GM21390 (cell line): ENCODE measurements around the gene CHST1.

Experiments
- ATAC-seq: cut with Tn5 transposase; IDR thresholded peaks from one replicate; pipeline ENCODE4 v1.9.1; 2021; ENCODE audit not compliant: unreplicated experiment

The CHST1 gene

DNA sequence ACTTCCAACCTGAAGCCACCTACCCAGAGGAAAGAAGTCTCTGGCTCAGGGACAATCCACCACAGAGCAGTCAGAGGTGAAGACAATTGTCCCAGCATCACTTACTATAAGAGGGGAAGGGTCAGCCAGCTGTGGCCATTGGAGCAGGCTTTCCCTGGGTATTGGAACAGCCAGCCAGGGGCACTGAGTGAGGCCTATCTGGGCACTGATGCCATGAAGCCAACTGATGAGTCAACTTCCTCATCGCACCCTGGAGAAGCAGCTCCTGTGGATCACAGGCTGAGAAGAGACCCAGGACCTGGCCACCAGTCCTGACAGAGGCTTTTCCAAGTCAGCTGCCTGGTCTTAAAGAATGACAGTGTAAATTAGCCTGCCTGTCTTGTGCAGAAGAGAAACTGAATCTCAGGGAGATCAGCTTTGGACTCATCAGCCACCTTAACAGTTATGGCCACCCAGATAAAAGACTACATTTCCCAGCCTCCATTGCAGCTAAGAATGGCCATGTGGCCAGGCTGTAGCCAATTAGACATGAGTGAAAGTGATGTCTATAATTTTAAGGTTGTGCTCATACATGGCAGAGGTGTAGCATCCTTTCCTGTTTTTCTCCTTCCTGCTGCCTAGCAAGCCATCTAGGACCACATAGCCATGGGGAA is 19.0 kb downstream of the CHST1 start:
- peak; percentile 63 for ATAC-seq

DNA sequence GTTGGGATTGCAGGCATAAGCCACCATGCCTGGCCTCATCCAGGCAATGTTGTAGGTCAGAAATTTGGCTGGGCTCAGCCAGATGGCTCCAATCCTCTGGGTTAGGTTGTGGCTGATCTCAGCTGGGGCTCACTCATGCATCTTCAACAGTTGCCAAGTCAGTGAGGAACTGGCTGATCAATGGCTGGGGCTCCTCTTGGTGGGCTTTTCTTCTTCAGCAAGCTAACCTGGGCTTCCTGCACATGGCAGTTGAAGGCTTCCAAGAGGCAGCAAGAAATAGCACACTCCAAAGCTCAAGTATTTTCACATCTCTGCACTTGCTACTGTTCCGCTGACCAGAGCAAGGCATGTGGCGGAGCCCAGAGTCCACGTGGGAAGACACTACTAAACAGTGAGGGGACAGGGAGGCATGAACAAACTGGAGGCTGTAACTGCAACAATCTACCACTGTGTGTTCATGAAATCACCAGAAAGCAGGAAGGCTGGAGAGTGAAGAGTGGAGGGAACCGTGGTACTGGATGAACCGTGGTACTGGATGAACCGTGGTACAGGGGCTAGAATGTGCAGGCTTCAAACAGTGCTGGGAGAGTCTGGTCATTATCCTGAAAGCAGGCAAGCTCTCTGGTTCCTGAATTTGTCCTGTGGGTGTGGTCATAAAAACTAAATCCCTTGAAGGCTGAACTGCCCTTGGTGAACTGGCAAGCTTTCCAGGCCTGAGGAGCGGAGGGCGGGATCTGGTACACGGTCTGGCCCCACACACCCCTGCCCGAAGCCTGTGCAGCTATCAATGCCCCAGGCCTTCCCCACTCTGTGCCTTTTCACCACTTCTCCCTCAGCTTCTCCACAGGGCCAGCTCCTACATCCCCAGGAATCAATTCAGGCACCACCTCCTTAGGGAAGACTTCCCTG is 20.2 kb downstream of the CHST1 start:
- ATAC-seq = no peak

DNA sequence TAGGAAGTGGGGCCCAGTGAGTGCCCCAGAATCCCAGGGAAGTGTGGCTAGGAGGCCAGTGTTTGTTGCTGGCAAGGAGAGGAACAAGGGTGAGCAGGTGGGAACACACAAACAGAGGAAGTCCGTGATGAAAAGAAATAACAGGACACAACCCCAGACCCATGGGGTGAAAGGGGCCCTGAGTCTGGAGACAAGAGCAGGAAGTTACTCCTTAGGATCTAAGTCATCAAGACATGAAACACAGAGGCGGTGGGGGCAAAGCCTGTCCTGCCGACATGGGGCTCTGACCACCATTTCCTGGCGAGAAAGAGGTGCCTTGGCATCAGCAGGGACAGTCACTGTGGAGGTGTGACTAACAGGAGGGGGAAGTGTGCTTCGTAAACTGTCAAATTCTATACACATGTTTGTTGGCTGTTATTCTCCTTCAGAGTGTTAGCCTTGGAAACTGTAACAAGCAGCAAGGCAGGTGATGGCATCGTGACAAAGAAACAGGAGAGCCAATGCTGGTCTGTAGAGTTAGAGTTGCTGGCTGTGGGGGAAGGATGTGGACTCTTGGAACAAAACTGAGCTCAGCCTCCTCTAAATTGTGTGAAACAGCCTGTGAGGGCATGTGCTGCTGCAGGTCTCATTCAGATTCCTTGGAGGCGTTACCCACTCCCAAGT is 21.7 kb downstream of the CHST1 start:
- ATAC-seq = no peak

DNA sequence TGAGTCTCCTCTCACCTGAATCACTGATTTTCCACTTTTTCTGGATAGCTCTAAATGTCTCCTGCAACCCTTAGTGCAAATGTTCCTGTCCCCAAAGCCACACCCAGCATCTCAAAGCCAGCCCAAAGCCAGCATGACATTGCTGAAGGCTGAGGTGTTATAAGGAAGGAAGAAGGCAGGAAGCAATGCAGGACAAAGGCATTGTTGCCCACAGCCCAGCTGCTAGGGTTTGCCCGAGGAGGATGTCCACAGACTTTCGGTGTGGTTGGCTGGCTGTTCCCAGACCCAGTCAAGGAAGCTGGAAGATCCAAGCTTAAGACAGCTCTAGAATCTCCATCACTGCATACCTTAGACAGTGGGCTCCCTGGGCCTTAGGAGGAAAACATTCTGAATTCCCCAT is 23.5 kb downstream of the CHST1 start:
- ATAC-seq = no peak

DNA sequence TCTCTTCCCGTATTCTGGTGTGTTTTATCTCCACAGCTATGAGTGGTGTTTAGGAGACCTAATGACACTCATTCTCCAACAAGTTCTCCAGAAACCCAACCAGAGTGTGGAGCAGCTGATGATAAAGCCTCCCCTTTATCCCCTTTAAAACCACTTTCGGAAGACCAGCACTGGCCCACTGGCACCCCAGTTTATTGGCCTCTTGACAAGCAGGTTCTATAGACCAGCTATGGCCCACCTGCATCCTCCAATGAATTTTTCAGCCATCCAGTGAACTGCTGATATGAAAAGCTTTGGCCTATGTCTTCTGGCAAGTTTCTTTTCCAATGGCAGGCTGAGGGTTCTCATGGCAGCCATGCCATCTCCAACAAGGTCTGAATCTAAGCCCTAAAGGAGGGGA is 27.4 kb downstream of the CHST1 start:
- ATAC-seq = no peak

DNA sequence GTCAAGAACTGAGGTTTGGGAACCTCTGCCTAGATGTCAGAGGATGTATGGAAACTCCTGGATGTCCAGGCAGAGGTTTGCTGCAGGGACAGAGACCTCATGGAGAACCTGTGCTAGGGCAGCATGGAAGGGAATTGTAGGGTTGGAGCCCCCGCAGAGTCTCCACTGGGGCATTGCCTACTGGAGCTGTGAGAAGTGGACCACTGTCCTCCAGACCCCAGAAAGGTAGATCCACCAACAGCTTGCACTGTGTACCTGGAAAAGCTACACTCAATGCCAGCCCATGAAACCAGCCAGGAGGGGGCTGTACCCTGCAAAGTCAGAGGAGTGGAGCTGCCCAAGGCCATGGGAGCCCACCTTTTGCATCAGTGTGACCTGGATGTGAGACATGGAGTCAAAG is 29.5 kb downstream of the CHST1 start:
- ATAC-seq = no peak

DNA sequence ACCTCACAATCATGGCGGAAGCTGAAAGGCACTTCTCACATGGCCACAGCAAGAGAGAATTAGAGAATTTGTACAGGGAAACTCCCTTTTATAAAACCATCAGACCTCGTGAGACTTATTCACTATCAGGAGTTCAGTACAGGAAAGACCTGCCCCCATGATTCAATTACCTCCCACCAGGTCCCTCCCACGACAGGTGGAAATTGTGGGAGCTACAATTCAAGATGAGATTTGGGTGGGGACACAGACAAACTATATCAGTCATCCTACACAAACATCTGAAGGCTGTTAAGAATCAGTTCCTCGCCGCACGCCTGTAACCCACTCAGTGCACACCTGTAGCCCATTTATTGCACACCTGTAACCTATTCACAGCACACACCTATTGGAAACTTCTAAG is 39.8 kb downstream of the CHST1 start:
- ATAC-seq = no peak

DNA sequence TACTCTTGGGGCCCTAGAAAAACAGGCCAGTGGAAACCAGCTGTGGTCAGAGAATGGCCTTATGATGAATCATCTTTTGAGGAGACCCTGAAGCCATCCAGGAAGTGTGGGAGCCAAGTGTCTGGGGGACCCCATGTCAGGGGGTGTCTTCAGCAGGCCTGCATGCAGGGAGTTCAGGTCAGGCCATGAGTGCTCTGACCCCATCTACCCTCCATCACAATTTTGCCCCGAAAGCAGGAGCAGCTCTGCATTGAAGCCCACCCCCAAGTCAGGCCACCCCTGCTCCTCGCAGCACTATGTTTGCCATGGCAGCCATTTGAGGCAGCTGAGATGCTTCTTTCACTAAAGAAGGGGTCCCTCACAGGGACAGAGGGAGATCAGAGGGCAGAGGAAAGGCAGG is 41.3 kb downstream of the CHST1 start:
- no peak for ATAC-seq

DNA sequence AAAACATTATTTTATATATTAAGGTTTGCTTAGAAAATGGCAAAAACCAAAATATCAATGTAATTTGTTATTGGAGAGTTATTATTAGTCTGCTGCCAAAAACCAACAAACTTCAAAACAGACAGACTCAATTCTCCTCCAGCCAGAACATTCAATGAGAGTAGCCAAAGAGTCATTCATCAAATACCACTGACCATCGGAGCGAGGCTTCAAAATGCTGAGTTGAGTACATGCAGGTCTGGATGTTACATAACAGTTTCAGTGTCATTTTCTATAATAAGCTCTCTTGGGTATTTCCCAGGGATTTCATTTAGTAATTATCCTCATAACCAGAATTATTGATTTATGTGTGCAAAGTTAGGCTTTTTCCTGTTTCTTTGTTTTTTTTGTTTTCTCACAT is 42.6 kb downstream of the CHST1 start:
- no peak for ATAC-seq

DNA sequence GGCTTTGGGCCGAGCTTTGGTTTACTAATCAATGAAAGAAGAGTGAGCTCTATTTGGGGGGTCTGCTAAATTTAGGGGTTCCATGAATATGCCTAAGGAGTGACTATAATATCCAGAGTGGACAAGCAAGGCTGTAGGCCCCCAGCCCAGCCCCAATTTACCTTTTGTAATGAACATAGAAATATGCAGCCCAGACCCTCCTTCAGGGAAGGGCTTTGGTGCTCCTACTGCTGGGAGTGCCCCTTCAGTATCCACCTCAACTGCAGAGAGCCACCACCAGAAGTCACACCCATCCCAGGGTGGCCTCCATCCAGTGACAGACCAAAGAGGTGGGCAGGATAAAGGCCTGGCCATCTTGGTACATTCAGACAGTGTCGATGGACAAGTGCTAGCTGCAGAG is 43.1 kb downstream of the CHST1 start:
- no peak for ATAC-seq

DNA sequence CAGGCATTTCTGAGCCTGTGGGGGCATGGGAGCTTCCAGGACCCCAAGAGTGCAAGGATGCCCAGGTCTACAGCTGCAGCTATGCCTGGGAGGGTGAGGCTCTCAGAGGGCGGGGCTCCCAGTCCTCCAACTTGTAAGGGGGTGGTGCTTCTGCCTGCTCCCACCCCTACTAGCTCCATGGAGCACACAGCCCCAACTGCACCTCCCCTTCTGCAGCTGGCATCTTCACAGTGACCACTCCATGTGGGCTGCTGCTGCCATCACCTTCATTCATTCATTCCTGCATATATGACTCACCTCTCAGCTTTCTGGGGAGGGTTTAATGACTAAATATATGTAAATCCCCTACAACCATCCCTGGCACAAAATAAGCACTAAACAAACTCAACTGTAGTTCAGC is 43.8 kb downstream of the CHST1 start:
- ATAC-seq = no peak

DNA sequence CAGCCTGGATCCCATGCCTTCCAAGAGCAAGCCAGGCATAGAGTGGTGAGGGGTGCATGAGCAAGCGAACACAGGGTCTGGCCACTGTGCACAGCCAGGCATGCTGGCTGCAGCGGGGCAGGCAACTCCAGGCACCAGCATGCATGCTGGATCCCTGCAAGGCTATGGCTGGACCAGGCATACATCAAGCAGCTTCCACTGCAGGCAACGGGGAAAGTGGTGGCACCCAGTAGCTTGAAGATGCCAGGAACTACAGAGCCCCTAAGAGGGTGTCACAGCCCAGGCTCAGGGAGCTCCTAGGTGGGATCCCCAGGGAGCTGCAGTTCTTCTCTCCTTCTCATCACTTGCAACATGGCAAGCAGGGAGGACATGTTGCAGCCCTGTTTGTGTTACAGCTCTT is 45.2 kb downstream of the CHST1 start:
- ATAC-seq = no peak

DNA sequence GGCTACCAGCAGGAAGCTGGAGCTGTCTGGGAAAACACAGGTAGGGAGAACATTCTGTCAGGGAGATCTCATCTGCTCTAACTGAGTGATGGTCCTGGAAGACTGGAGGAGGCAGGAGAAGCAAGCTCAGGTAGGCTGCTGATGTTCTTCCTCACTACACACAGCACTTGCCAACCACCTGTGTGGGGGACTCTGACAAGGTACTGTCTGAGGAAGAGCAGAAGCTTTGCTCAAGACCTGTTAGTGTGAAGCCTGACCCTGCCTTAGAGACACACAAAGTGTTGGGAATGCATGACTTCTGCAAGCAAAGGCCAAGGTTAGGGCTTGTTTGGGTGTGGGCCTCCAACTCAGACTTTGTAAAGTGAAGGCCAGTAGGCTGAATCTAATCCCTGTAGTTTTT is 46.5 kb downstream of the CHST1 start:
- ATAC-seq = no peak

DNA sequence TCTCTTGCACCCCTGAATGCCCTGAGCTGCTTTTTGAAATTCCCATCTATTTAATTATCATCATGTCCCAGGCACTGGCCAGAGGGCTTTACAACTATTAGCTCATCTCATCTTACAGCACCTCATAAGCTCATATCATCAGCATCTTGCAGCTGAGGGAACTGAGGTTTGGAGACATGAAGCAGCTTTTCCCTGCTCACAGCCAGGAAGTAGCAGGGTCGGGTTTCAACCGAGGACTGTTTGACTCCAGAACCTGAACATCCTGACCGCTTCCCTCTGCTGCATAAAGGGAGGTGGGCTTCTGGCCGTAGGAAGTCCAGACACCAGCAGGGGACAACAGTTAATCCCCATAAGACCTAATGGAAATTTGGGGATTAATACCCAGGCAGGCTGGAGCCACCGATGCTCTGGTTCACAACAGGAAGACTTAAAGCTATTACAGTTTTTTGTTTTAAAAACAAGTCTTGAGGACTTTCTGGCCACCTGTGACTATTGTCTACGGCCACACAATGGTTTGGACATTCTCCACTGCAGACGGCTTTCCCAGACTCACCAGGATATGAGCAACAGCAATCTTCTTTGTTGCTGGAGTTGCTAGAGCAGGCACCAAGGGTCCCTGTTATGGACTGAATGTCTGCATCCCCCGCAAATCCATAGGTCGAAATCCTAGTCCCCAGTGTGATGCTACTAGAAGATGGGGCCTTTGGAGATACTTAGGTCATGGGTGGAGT is 47.4 kb downstream of the CHST1 start:
- no peak for ATAC-seq

DNA sequence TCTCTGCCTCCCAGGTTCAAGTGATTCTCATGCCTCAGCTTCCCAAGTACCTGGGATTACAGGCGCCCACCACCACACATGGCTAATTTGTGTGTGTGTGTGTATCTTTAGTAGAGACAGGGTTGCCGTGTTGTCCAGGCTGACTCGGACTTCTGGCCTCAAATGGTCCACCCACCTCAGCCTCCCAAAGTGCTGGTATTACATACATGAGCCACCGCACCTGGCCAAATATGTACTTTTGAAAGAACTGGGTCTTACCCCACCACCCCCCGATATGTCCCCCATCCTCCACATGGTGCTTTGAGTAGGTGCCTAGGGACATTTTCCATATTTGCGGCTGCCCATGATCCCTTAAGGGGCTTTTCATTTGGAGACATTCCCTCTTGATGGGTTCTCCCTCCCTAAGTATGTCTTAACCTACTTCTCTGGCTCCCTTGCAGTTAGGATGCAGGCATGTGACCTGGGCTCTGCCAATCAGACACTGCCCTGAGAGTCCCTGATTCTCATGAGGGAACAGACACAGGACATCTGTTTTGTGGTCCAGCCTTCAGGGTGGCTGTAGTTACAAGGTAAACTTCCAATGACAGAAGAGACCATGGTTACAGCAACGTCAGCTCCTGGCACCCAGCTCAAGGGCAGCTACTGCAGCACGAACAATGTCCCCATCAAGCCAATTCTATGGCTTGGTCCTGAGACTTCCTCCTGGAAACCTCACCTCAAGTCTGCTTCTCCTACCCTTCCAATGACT is 48.4 kb downstream of the CHST1 start:
- no peak for ATAC-seq

DNA sequence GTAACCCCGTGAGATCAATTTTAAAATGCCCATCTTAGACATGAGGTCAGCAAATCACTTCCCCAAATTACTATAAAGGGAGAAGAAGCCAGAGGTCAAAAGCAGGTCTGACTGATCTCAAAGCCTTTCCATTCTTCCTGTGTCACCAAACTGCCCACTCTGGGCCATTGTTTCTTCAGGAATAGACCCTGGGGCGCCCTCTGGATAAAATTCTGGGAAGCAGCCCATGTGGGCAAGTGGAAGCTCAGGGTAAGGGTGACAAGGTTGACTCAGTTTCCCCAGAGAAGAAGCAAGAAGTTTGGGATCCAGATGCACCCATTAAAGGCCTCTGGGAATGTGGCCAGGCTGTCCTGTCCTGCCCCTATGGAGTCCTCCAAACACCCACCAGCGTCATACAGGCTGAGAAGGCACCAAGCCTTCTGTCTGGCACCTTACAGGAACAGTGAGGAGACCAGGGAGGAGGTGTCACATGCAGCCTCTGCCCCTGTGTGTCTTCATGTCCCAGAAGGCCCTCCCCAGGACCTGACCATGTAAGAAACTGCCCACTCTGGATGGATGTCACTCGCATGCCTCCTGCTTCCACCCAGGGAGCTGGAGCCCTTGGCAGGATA is 50.1 kb downstream of the CHST1 start:
- no peak for ATAC-seq

DNA sequence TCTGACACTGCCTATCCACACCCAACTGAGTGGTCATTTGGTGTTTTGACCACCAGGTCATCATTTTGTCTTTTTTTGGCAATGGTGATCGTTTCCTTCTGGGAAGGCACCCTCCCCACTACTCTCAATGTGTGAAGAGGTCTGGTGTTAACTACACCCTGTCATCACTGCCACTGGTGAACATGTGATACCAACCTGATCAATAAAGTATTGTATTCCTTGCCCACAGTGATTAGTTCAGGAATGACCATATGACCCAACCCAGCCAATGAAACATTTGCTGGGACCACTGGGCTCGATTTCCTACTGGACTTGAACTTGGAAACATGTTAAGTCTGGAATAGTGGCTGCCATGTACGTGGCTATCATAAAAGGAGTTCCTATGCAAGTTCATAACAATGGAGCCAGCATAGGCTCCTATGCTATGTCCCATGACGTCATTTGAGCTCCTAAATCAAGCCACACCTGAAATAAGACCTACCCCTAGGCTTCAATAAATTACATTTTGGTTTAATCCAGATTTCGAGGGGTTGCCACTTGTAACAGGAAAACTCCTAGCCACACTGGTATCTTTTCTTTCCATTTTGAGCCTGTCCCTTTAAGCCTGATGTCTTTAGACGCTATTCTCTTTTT is 51.1 kb downstream of the CHST1 start:
- no peak for ATAC-seq

DNA sequence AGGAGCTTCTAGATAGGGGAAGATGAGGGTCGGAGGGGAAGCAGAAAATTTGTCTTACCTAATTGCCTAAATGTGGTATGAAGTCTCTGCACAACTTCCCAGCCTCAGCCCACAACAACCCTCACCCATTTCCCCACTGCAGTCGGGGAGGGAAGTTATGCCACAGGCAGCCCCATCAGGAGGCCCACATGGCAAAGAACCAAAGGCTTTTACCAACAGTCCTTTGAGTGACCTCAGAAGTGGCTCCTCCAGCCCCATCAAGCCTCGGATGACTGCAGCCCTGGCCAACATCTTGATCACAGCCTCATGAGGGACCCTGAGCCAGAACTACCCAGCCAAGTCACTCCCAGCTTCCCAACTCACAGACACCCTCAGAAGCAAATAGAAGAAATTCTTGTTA is 54.8 kb downstream of the CHST1 start:
- no peak for ATAC-seq

DNA sequence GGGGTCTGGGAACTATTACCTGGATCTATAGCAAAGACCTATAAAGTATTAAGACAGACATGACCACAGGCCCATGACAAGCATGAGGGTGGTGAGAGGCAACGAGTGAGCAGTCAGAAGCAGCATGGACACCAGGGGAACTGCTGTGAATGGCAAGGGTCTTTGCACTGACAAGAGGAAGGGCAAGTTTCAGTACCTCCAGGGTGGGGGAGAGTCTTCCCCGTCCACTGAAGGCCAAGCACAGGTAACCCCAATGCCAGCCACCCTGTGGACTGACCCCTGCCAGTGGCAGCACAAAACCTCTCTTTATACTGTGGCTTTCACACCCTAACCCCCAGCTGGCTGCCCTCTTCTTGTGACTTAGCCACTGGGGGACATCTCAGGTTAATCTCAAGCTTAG is 55.5 kb downstream of the CHST1 start:
- ATAC-seq = no peak

DNA sequence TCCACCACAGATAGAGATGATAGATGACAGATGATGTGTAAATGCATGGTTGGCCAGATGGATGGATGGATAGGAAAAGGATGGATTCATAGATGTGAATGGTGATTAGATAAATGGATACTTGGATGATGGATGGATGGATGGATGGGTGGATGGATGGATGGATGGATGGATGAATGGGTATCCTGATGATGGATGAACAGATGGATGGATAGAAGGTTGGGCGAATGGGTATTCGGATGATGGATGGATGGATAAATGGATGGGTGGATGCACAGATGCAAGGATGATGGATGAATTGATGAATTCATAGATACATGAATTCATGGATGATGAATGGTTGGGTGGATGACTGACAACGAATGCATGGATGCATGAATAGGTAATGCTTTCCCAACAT is 56.1 kb downstream of the CHST1 start:
- no peak for ATAC-seq
